GM20431 (cell line): ENCODE measurements around the gene THSD1.
"Not testable (repeated sequence)": the region's sequence is repeated elsewhere in the genome, so short reads cannot be mapped to it uniquely, and the experiment has no call there.

Experiments
- in situ Hi-C: fragments of 300-500 bp; cut with MseI, MboI; formaldehyde crosslinking; loops from one replicate; pipeline ENCODE4 v1.15.0; 2020; ENCODE audit warnings: low sequenced_read_pairs; ENCODE audit not compliant: unreplicated experiment

Gene THSD1

GRCh38 chr13:52366291-52366690 lies 39.7 kb downstream of the THSD1 start:
- in situ Hi-C loops, result no loop called here

GRCh38 chr13:52362169-52362887 lies 43.6 kb downstream of the THSD1 start:
- in situ Hi-C loops, result not testable (repeated sequence)

GRCh38 chr13:52361225-52361624 lies 44.7 kb downstream of the THSD1 start:
- in situ Hi-C loops, result no loop called here

- in situ Hi-C loops, result no loop called here
Observed at GRCh38 chr13:52359534-52359933, 46.4 kb downstream of the THSD1 start.

GRCh38 chr13:52356327-52356726 lies 49.6 kb downstream of the THSD1 start:
- in situ Hi-C loops, result no loop called here

- in situ Hi-C loops, result no loop called here
Observed at GRCh38 chr13:52353193-52353592, 52.8 kb downstream of the THSD1 start.

GRCh38 chr13:52348983-52349780 lies 56.8 kb downstream of the THSD1 start:
- in situ Hi-C loops, result no loop called here

- in situ Hi-C loops, result no loop called here
Observed at GRCh38 chr13:52348071-52348470, 57.9 kb downstream of the THSD1 start.

GRCh38 chr13:52345631-52346251 lies 60.2 kb downstream of the THSD1 start:
- in situ Hi-C loops, result no loop called here

GRCh38 chr13:52345048-52345447 lies 60.9 kb downstream of the THSD1 start:
- in situ Hi-C loops, result no loop called here

- in situ Hi-C loops, result no loop called here
Observed at GRCh38 chr13:52344108-52344507, 61.9 kb downstream of the THSD1 start.

- in situ Hi-C loops, result not testable (repeated sequence)
Observed at GRCh38 chr13:52342203-52342602, 63.8 kb downstream of the THSD1 start.

- in situ Hi-C loops, result not testable (repeated sequence)
Observed at GRCh38 chr13:52337828-52338455, 68.0 kb downstream of the THSD1 start.

- in situ Hi-C loops, result not testable (repeated sequence)
Observed at GRCh38 chr13:52334107-52334506, 71.9 kb downstream of the THSD1 start.

- in situ Hi-C loops, result not testable (repeated sequence)
Observed at GRCh38 chr13:52331844-52332243, 74.1 kb downstream of the THSD1 start.
